Stimulated activated CD4-positive, alpha-beta T cell treated with anti-CD3 and anti-CD28 coated beads, Interleukin-1b, Interleukin-23, amount 100 ng/mL, for 1 hour (primary cell): ENCODE results near the gene RGP1.

Experiments
- DNase-seq, 2 donors: peaks; one replicate each; pipeline ENCODE4 v3.0.0-alpha.2; 2020; ENCODE audit warnings: low read depth in 2 of 2

The RGP1 gene

GRCh38 chr9:35771534-35771933 is 22.4 kb downstream of the RGP1 start:
- no peak for DNase-seq

- DNase-seq, result no peak
These were observed 22.9 kb downstream of the RGP1 start for GRCh38 chr9:35771943-35772342.

- no peak for DNase-seq
These were observed 26.0 kb downstream of the RGP1 start for GRCh38 chr9:35774907-35775635.

DNA sequence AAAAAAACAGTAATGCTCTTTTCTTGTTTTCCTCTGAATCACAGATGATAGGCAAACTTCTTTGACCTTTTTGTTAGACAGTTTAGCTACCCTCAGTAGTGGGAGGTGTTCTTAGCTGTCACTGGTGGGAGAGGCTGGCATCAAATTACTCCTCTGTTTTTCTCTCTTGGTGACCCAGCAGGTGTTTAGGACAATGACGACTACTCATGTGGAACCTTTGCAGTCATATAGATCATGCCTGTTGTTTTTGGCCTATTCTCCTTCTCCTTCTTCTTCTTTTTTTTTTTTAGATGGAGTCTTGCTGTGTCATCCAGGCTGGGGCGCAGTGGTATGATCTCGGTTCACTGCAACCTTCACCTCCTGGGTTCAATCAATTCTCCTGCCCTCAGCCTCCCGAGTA is 26.9 kb downstream of the RGP1 start:
- no peak for DNase-seq

- no peak for DNase-seq
These were observed 29.4 kb downstream of the RGP1 start for GRCh38 chr9:35778496-35778895.

DNA sequence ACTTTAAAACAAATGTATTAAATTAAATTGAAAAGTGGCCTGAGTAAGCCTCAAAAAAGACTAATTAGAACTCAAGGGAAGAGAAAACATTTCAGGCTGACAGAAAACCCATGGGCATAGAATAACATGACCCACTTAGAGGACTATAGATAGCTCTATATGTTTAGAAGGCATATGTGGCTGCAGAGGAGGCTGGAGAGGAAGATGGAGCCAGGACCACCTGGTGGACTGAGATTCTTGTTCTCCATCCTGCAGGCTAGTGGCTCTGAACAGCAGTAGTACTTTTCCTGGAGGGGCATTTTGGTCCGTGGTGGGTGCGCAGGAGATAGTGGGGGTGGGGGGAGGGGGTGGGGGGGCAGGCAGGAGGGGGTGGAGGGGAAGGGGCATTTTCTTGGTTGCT is 32.0 kb downstream of the RGP1 start:
- no peak for DNase-seq

GRCh38 chr9:35783418-35783817 is 34.3 kb downstream of the RGP1 start:
- no peak for DNase-seq

DNA sequence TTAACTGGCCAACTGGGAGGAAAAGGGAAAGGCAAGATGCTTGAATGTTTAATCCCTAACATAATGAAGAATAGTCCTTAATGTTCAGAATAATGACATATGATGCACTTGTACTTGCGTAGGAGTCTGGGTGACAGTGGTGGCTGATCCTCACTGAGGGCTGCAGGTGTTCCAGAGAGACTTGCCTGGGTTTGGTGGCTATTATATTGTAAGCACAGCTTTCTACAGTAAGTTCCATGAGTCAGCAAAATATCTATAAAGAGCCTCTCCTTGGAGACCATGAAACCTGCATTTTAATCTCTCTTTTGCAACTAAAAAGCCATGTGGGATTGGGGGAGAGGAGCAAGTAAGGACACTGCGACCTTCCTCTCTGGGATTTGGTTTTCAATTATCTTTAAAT is 40.5 kb downstream of the RGP1 start:
- DNase-seq, result no peak

GRCh38 chr9:35790025-35790384 is 40.9 kb downstream of the RGP1 start:
- no peak for DNase-seq

- DNase-seq, result peak in 1 of 2 donors; percentile 16
These were observed 41.6 kb downstream of the RGP1 start for GRCh38 chr9:35790385-35791296.

DNA sequence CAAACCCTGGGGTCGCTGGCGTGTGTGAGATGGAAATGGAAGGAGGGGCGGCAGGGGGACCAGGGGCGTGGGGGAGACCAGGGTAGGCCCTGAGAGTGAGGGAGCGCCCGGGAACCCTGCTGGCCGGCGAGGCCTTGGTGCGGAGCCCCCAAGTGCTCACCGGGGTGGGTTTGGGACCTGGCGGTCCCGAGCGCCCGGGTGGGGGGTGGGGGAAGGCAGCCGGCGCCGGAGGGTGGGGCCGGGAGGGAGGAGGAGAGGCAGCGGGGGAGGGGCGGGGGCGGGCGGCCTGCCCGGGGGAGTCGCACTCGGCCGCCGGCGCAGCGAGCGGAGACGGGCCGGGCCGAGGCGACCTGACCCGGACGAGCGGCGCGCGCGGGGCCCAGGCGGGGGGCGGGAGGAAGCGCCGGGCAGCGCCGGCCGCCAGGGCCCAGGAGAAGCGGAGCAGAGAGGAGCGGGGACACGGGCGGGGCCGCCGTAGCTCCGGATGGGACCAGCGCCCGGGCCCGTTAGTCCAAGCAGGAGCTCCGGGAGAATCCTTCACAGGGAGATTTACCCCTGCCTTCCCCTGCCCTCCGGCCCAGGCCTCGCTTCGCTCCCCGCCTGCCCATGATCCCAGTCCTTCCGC is 42.3 kb downstream of the RGP1 start, which contains the start of gene NPR2:
TSS of gene NPR2 (plus strand) at position 295 of the 625 bp plus-strand sequence. CDS start 818 bp downstream, outside the sequence.
- DNase-seq, result no peak

GRCh38 chr9:35792024-35792813 is 43.1 kb downstream of the RGP1 start:
- no peak for DNase-seq

GRCh38 chr9:35792826-35793225 is 43.7 kb downstream of the RGP1 start:
- no peak for DNase-seq

DNA sequence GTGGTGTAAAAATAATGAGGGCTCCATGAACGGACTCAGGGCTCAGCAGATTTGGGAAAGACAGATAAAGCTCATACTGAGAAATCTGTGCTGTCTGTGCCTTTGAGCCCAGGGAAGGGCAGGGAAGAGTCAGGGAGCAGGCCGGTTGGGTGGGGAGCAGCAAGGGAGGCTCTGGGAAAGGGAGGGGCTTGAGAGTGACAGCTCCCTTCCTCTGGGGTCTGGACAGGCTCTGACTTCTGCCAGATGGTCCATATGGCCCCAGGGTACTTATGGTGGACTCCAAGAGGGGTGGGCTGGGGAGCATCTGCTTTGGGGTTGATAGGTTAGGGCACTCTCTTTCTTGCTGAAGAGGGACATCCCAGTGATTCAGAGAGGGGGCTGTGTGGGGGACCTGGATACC is 44.4 kb downstream of the RGP1 start:
- DNase-seq, result no peak

DNA sequence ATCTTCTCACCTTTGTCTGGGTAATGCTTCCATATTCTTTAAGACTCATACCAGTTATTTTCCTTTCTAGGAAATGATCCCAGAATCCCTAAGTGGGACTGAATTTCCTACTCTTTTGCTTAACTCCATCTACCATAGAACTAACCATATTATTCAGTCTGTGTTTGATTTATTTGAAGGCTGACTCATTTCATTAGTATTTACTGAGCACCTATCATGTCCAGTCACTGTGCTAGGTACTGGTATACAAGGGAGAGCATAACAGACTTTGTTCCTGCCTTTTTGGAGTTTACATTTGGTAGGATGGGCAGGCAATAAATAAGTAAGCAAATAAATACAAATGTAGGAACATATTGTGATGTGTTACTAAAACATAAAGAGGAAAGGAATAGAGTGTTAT is 46.6 kb downstream of the RGP1 start:
- no peak for DNase-seq

DNA sequence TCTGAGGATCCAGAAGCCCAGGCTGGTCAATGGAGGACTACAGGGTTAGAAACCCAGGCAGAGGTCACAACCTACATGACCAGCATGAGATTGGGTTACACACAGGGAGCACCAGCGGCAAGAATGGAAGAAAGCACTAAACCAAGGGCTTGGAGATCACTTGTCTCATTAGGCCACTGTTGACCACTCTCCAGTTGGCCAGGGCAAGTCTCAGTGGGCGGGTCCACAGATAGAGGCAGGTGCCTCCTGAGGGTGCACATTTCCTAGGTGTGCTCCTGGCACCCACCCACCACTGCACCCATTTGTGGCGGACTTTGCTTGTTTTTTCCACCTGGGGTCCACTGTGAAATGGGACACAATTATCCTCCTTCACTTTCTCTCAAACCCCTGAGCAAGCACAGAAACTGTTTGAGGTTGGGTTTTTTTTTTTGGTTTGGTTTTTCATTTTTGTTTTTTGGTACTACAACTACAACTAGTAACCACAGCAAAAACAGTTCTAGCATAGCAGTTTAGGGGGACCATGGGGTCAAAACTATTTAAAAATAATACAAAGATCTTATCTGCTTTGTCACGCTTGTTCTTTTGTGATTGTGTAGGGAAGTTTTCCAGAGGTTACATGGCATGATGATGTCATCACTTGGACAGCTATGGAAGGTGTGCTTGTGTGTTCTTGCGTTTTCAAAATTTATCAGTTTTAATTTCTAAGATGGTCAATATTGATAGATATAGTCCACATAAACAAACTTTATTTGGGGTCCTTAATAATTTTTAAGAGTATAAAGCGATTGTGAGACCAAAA is 48.4 kb downstream of the RGP1 start:
- no peak for DNase-seq

GRCh38 chr9:35798658-35799374 is 49.7 kb downstream of the RGP1 start:
- DNase-seq, result peak in 1 of 2 donors; percentile 27

- no peak for DNase-seq
These were observed 51.4 kb downstream of the RGP1 start for GRCh38 chr9:35800530-35800929.

- no peak for DNase-seq
These were observed 52.4 kb downstream of the RGP1 start for GRCh38 chr9:35801328-35802128.
